CMK (cell line): Measurements from ENCODE around the gene CCL24.
"Not testable (repeated sequence)": the region's sequence is repeated elsewhere in the genome, so short reads cannot be mapped to it uniquely, and the experiment has no call there.

ENCODE experiments used
- DNase-seq: peaks from one replicate; pipeline ENCODE4 v3.0.0-alpha.2; 2010; ENCODE audit warnings: low read depth

The CCL24 gene

DNA sequence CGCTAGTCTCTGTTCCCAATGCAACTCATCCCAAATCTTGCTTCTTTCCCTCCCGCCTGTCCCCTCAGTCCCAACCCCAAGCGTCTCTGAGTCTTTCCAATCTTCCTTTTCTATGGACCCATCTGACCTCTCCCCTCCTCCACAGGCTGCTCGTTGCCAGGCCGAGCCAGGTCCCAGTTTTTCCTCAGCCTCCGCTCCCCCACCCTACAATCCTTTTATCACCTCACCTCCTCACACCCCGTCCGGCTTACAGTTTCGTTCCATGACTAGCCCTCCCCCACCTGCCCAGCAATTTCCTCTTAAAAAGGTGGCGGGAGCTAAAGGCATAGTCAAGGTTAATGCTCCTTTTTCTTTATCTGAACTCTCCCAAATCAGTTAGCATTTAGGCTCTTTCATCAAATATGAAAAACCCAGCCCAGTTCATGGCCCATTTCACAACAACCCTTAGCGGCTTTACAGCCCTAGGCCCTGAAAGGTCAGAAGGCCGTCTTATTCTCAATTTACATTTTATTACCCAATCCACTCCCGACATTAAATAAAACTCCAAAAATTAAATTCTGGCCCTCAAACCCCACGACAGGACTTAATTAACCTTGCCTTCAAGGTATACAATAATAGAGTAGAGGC lies 32.8 kb downstream of the CCL24 start:
- not testable (repeated sequence) for DNase-seq

GRCh38 chr7:75779516-75779915 lies 34.1 kb downstream of the CCL24 start:
- not testable (repeated sequence) for DNase-seq

- not testable (repeated sequence) for DNase-seq
These were observed 34.6 kb downstream of the CCL24 start for GRCh38 chr7:75779035-75779434.

DNA sequence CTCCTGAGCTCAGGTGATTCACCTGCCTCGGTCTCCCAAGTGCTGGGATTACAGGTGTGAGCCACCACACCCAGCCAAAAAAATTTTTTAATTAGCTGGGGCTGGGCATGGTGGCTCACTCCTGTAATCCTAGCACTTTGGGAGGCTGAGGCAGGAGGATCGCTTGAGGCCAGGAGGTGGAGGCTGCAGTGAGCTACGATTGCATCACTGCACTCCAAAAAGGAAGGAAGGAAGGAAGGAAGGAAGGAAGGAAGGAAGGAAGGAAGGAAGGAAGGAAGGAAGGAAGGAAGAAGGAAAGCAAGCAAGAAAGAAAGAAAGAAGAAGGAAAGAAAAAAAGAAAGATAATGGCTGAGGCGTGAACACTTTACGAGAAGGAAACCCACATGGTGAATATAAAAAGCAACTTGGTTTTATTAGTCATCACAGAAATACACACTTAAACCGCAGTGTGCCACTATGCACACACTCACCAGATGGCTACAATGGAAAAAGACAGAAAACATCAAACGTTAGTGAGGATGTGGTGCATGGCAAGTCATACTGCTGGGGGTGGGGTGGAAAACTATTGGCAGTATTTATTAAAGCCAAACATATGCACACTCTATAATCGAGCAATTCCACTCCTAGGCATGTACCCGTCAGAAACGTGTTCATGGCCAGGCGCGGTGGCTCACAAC lies 37.2 kb downstream of the CCL24 start:
- no peak for DNase-seq

DNA sequence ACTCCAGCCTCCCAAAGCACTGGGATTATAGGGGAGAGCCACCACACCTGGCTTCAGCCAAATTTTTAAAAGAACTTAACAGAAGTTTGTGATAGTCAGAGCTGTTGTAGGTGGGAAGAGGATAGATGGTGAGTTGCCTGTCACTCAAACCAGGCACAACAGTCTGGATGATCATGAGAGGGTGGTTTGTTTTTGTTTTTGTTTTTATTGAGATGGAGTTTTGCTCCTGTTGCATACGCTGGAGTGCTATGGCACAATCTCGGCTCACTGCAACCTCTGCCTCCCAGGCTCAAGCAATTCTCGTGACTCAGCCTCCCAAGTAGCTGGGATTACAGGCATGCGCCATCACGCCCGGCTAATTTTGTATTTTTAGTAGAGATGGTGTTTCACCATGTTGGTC lies 39.6 kb downstream of the CCL24 start:
- not testable (repeated sequence) for DNase-seq

DNA sequence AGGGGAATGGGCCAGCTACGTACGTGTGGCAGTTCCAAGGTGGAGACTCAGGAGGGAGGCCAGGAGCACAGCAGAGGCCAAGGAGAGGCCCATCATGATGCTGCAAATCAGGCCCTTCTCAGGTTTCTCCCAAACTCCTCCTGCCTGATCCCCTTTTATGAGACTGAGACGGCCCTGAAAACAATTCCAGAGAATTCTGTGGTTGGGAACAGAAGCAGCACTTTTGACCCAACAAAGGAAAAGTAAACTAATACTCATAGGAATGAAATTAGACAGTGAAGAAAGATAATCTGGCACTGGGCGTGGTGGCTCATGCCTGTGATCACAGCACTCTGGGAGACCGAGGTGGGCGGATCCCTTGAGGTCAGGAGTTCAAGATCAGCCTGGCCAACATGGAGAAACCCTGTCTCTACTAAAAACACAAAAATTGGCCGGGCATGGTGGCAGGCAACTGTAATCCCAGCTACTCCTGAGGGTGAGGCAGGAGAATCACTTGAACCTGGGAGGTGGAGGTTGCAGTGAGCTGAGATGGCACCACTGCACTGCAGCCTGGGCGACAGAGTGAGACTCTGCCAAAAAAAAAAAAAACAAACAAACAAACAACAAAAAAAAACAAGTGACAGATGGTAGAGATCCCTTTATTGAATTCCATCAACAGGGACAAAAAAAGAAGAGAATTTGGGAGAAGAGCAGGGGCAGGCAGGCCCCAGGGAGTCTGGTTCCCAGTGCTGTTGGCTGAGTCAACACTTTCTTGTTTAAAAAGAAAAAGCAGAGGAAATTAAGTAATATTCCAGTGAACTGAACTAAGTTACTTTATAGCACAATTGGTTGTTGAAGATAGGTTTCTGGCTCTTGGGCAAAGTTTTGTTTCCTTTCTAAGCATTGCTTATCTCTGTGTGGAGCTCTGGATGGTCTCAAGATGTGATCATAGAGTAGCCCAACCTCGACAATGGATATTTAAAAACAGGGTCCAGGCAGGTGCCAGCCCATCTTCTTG lies 41.2 kb downstream of the CCL24 start, which contains the start of gene CCL26:
CCL26 (minus strand) TSS at position 131 of the 997 bp plus-strand sequence; CDS start at position 96, 35 bp downstream.
- no peak for DNase-seq

- no peak for DNase-seq
These were observed 42.4 kb downstream of the CCL24 start for GRCh38 chr7:75771224-75771623.

- no peak for DNase-seq
These were observed 51.2 kb downstream of the CCL24 start for GRCh38 chr7:75762350-75762917.

DNA sequence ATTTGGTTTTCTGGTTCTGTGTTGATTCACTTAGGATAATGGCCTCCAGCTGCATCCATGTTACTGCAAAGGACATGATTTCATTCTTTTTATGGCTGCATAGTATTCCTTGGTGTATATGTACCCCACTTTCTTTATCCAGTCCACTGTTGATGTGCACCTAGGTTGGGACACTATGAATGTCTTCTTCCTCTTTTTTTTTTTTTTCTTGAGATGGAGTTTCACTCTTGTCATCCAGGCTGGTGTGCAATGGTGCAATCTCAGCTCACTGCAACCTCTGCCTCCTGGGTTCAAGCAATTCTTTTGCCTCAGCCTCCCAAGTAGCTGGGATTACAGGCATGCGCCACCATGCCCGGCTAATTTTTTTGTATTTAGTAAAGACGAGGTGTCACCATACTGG lies 51.8 kb downstream of the CCL24 start:
- not testable (repeated sequence) for DNase-seq
